HG03045 (cell line): ENCODE results near the gene SPDYA.
A peak's percentile ranks its signal among the peaks of the same experiment; 100 is the strongest.
"Not testable (repeated sequence)": the region's sequence is repeated elsewhere in the genome, so short reads cannot be mapped to it uniquely, and the experiment has no call there.

ENCODE experiments used
- ATAC-seq: cut with Tn5 transposase; IDR thresholded peaks from one replicate; pipeline ENCODE4 v1.9.1; 2021; ENCODE audit warnings: mild to moderate bottlenecking, moderate library complexity; ENCODE audit not compliant: unreplicated experiment

The SPDYA gene

DNA sequence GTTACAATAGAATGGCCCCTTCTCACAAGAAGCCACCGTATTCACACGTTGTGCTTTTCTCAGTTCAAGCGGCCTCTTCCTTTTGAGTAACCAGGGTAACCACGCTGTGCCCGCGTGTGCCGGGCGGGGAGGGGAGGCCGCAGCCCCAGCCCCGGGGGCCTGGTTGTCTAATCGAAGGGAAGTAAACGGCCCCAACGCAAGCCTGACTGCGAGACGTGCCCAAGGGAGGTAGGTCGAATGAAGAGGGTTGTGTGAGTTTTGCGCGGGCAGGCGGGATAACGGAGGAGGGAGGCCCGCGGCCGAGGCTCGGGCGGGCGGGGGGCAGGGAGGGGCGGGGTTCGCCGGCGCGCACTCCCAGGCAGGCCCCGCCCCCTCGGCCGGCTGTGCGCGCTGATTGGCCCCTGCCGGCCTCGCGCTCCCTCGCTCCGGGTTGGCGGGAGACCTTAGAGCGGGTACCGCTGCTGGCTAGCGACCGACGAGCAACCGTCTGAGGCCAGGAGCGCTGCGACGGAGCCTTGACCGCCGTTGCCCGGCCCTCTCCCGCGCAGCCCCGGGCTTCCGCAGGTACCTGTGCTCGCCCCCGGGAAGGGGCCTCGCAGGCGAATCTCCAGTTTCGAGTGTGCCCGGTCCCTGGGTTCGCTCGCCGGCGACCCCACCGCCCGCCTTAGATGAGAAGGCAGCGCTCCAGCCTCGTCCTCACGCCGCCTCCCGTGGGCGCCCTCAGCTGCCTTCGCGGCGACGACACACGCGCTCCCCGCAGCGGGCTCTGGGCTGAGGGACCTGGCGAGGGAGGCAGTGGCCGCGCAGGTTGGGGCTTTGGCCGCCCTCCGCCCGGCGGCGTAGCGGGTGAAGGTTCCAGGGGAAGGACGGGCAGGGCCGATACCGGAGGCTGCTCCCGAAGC, at the start of gene SPDYA:
SPDYA (plus strand) TSS at position 451 of the 902 bp plus-strand sequence. CDS start 5,181 bp downstream, outside the sequence.
- peak; percentile 83 for ATAC-seq

DNA sequence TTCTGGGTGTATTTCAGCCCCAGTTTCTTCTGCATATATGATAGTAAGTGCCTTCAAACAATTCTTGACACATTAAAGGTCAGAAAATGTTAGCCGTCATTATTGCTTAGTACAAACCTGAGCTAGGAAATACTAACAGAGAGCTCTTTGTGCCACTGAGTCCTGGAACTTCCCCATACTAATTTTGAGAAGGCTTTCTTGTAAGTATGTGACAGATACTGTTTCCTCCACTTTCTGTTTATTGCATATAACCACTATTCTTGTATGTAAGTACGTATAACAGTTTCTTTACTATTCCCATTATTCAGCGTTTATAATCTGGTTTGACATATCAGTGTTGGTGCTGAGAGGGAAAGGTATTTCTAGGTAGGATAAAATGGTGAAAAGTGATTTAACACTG, 49.2 kb upstream of the SPDYA start:
- no peak for ATAC-seq

DNA sequence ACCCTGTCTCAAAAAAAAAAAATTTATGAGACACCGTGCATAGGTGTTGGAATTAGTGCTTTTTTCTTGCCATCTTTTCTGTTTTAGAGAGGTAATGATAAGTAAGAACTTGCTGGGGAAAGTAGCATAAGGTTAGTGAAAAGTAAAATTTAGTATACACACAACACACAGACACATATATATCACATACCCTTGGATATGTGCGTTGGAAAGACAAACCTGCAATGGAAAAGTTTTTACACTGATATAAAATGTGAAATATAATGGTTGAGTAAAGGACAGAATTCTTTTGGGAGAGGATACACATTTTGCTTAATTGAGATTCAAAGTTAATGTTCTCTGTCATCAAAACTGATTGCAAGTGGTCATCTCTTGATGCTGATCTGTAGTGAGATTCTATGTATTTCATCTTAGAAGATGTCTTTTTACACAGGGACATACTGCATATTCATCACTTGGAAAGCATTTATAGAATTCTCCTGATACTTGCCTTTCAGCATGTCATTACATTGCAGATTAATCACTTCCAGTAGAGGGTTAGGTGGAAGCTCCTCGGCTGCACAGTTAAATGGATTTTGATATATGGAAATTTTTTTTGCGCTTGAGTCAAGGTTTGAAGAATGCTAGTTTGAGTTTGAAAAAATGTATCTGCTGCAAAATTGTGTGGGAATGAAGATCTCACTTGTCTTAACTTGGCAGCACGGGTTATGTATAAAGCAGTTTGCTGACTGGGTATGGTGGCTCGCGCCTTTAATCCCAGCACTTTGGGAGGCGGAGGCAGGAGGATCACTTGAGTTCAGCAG, 45.5 kb upstream of the SPDYA start:
- ATAC-seq, result no peak

DNA sequence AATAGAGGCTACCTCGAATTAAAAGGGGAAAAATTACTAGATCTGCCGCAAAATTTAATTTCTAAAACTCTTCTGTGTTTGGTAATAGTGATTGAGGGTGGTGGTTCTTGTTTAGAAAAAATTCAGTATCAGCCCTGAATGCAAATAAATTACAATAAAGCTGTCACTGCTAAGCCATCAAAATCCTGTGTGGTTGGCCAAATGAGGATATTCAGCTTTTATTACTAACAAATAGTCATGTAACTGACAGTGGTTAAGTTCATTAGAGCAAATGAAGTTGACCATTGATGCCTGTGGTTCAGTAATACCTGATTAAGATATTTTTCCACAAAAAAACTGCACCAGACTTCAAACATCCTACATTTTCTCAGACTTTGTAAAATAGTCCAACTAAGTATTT, 44.6 kb upstream of the SPDYA start:
- no peak for ATAC-seq

GRCh38 chr2:28767337-28767736, 43.3 kb upstream of the SPDYA start:
- ATAC-seq, result no peak

DNA sequence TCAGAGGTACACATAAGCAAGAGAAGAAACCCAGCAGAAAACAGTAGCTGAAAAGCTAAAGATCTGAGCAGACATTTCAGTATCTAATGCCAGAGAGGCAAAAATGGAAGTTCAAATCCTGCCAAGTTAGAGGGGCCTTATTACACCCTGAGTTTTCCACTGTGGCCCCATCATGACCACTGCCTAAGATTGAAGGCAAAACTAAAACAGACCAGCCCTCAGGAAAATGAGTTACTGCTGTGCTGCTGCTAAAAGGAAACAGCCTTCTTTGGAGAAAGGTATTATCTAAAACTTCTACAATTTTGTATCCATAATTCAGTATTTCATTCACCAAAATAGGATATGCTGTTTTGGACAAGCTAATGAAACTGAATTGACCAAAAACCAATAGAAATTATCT, 42.2 kb upstream of the SPDYA start:
- no peak for ATAC-seq

DNA sequence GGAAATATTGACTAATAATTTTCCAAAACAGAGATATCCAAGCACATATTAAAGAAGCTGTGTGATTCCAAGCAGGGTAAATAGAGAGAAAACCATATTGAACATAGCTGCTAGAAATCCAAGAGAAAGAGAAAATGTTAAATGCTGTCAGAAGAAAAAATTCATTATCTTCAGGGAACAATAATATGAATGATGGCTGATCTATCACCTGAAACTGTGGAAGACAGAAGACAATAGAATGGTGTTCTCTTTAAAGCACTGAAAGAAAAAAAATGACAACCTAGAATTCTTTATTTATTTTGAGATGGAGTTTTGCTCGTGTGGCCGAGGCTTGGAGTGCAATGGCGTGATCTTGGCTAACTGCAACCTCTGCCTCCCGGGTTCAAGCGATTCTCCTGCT, 41.7 kb upstream of the SPDYA start:
- no peak for ATAC-seq

DNA sequence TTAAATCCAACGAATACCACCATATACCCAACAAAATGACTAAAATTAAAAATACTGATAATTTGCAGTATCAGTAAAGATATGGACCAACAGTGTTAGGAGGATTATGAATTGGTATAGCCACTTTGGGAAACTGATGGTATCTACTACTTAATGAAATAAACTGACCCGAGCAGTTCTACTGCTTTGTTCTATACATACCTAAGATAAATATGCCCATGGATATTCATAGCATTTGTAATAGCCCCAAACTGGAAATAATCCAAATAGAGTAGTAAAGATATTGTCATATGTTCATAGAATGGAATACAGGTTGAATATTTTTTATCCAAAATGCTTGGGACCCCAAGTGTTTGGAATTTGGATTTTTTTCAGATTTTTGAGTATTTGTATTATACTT, 38.3 kb upstream of the SPDYA start:
- ATAC-seq, result no peak

- no peak for ATAC-seq
These were observed 34.2 kb upstream of the SPDYA start for GRCh38 chr2:28776471-28776870.

- ATAC-seq, result no peak
These were observed 32.2 kb upstream of the SPDYA start for GRCh38 chr2:28778392-28778791.

DNA sequence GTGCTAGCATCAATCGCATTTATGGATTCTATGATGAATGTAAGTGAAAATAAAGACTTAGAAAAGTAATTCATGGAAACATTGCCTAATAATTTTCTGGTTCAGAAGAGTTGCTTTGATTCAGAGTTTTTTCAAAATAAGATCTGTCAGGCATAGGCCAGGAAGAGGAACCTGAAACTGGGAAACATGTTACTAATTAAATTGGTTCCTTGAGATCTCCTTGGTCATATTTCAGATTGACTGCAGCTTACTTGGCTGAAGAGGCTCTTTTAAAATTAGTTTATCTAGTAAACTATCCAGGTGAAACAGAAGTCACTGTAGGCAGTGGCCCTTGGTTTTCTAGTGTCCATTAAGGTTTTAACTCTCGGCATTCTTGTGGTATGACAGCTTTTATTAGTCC, 31.6 kb upstream of the SPDYA start:
- ATAC-seq, result no peak

DNA sequence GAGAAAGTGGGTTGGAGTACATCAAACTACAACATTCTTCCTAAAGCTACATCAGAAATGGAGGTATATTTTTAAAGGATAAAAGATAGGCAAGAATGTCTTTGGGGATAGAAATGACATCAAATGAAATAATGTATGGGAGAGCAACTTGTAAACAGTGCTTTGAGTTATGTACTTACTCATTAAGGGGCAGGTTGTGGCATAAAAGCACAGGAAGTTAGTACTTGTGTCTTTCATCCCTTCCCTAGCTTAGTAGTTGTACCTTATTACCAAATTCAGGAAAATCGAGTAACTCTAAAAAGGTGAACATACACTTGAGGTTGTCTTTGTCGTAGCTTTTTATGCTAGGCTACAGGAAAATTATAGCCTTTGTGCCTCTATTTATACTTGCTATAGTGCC, 30.1 kb upstream of the SPDYA start:
- no peak for ATAC-seq

GRCh38 chr2:28782423-28782822, 28.2 kb upstream of the SPDYA start:
- no peak for ATAC-seq

GRCh38 chr2:28784570-28784969, 26.1 kb upstream of the SPDYA start:
- not testable (repeated sequence) for ATAC-seq

DNA sequence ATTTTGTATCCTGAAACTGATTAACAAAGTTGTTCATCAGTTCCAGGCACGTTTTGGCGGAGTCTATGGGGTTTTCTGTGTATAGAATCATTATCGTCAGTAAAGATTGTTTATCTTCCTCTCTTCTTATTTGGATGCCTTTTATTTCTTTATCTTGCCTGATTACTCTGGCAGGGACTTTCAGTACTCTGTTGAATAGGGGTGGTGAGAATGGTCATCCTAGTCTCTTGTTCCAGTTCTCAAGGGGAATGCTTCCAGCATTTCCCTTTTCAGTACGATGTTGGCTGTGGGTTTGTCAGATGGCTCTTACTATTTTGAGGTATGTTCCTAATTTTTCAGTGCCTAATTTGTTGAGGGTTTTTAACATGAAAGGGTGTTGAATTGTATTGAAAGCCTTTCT, 14.0 kb upstream of the SPDYA start:
- ATAC-seq, result no peak

DNA sequence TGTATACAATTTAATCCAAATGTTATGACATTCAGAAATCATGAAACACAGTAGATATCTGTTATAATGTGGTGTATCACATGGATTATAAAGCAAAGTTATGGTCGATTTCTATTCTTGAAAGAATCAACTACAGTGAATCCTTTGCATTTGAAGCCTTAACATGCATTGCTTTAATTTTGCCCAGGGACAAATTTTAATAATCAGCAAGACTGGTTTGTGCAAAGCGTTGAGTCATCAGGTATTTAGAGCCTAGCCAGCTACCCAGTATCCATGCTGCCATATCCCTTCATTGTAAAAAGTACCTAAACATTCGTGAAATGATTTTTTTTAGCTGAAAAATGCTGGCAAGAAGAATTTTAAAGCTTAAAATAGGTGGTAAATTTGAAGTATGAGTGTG, 8.9 kb upstream of the SPDYA start:
- ATAC-seq, result no peak

DNA sequence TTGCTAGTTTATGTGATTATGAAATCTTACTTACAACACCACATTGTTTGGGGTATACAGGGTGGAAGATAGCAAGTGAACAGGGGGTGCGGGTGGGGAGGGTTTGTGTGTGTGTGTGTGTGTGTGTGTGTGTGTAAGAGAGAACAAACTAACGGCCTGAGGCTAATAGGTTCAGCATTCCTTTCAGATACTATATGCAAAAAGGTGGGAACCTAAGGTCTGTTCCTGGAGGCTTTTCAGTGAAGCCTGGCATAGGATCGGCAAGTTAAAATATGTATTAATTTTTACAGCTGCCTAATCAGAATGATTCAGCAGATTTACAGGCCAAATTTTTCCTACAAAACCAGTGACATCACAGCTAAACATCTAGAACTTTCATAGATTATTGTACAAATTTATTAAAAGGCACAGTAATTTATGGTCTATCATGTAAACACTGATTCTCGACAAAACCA, 7.6 kb upstream of the SPDYA start:
- no peak for ATAC-seq

GRCh38 chr2:28809927-28810326, 707 bp upstream of the SPDYA start:
- no peak for ATAC-seq

DNA sequence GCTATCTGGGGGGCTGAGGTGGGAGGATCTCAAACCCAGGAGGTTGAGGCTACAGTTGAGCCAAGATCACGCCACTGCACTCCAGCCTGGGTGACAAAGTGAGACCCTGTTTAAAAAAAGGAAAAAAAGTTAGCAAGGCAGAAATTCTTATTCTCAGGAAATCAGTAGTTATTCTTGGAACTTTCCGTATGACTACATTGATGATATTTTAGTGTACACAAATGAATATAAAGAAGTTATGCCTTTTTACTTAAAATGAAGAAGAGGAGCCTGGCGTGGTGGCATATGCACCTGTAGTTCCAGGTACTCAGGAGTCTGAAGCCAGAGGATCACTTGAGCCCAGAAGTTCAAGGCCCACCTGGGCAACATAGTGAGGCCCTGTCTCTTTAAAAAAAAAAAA, 7.4 kb downstream of the SPDYA start:
- ATAC-seq, result no peak

- ATAC-seq, result no peak
These were observed 10.8 kb downstream of the SPDYA start for GRCh38 chr2:28821295-28821958.

DNA sequence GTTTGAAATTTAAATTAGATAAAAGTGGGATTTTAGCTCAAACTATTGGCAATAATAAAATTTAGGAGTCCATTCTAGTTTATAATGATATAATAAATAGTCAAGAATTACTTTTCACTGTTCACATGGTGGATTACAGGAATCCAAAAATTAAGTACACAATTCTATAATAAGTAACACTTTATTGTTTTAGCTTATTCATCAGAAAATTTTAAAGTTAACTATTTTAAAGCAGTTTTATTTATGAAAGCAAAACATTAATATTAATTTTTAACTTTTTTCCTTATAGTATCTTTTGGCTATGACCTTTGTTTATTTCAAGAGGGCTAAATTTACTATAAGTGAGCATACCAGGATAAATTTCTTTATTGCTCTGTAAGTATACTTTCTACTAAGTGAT, 11.4 kb downstream of the SPDYA start:
- ATAC-seq, result no peak
